IMR-90 (cell line): ENCODE measurements around the gene EBI3. TPM values are rescaled to one million over a fixed set of nuclear protein-coding genes. Genes with fewer than 3 reads are reported as not detected.

Experiments
- ATAC-seq: fragments of 200-7000 bp; cut with Tn5 transposase; 2 replicates; pipeline ENCODE4 v1.9.1; 2020; ENCODE audit warnings: low read depth, mild to moderate bottlenecking, moderate library complexity
- BruUV-seq: library from RNA; stranded (reverse); fragments of 400-500 nt; replicated peaks from 2 replicates; lab custom pipeline; 2021; lab: Mats Ljungman, UMichigan
- CTCF ChIA-PET: fragments of 300-600 bp; formaldehyde crosslinking; extraction: SDS; loops from one replicate; lab custom pipeline; 2021; ENCODE audit warnings: antibody characterized with exemption; lab: Yijun Ruan, JAX
- POLR2A ChIA-PET: fragments of 300-600 bp; sonication (Branson Sonifier 250); formaldehyde crosslinking; loops from one replicate; lab custom pipeline; 2022; ENCODE audit warnings: antibody characterized with exemption; ENCODE audit not compliant: unreplicated experiment; lab: Charles Lee
- DNase-seq: peaks from one replicate; pipeline ENCODE4 v3.0.0; 2013
- H2AFZ ChIP-seq: replicated peaks from 2 replicates; pipeline ENCODE3; 2013; ENCODE audit warnings: low read length, mild to moderate bottlenecking; ENCODE audit not compliant: poor library complexity
- H2AK5ac ChIP-seq: 2 replicates; pipeline ENCODE4 v1.6.1; 2013; ENCODE audit warnings: low read depth, low read length, inconsistent platforms
- H2AK9ac ChIP-seq: replicated peaks from 2 replicates; pipeline ENCODE3; 2013; ENCODE audit warnings: mild to moderate bottlenecking, low read depth, low read length, moderate library complexity; ENCODE audit not compliant: poor library complexity
- H2BK120ac ChIP-seq: 2 replicates; pipeline ENCODE4 v1.6.1; 2013; ENCODE audit warnings: low read depth, low read length, inconsistent platforms
- H2BK15ac ChIP-seq: 3 replicates; pipeline ENCODE4 v1.6.1; 2013; ENCODE audit warnings: low read depth, low read length, inconsistent platforms
- H2BK20ac ChIP-seq: 2 replicates; pipeline ENCODE4 v1.6.1; 2013; ENCODE audit warnings: low read depth, mild to moderate bottlenecking, inconsistent platforms, low read length, moderate library complexity
- H2BK5ac ChIP-seq: 2 replicates; pipeline ENCODE4 v1.6.1; 2013; ENCODE audit warnings: mild to moderate bottlenecking, low read depth, low read length, inconsistent platforms; ENCODE audit not compliant: poor library complexity, severe bottlenecking
- H3K14ac ChIP-seq: replicated peaks from 2 replicates; pipeline ENCODE4 v1.6.1; 2013; ENCODE audit warnings: low read depth, low read length, inconsistent platforms
- H3K18ac ChIP-seq: 2 replicates; pipeline ENCODE4 v1.6.1; 2013; ENCODE audit warnings: low read depth, low read length, control low read depth
- H3K23ac ChIP-seq: 2 replicates; pipeline ENCODE4 v1.6.1; 2013; ENCODE audit warnings: low read depth, low read length, inconsistent platforms
- H3K27ac ChIP-seq: 2 replicates; pipeline ENCODE4 v1.5.1; 2013; ENCODE audit warnings: mild to moderate bottlenecking, control low read depth, low read length; ENCODE audit not compliant: insufficient read depth
- H3K27me3 ChIP-seq: 2 replicates; pipeline ENCODE4 v1.6.1; 2013; ENCODE audit warnings: low read length; ENCODE audit not compliant: control insufficient read depth, insufficient read depth
- H3K36me3 ChIP-seq: 2 replicates; pipeline ENCODE4 v1.6.1; 2013; ENCODE audit warnings: low read length, mixed read lengths; ENCODE audit not compliant: control insufficient read depth, insufficient read depth
- H3K4ac ChIP-seq: 2 replicates; pipeline ENCODE4 v1.6.1; 2013; ENCODE audit warnings: low read depth, low read length, inconsistent platforms
- H3K4me1 ChIP-seq: 2 replicates; pipeline ENCODE4 v1.6.1; 2013; ENCODE audit warnings: low read length, mixed read lengths; ENCODE audit not compliant: control insufficient read depth, insufficient read depth
- H3K4me2 ChIP-seq: 2 replicates; pipeline ENCODE4 v1.6.1; 2013; ENCODE audit warnings: low read depth, mild to moderate bottlenecking, control low read depth, low read length, moderate library complexity
- H3K4me3 ChIP-seq: 2 replicates; pipeline ENCODE4 v1.5.1; 2013; ENCODE audit warnings: low read depth, mild to moderate bottlenecking, control low read depth, low read length, moderate library complexity; ENCODE audit not compliant: insufficient read depth
- H3K56ac ChIP-seq: 2 replicates; pipeline ENCODE4 v1.6.1; 2013; ENCODE audit warnings: low read length, inconsistent platforms; ENCODE audit not compliant: insufficient read depth; ENCODE audit errors: extremely low read depth
- H3K79me1 ChIP-seq, 2 experiments: 2 replicates each; pipeline ENCODE4 v1.6.1; 2013; ENCODE audit warnings: low read length in 2 of 2, inconsistent platforms in 1 of 2, low read depth in 1 of 2
- H3K9ac ChIP-seq: 2 replicates; pipeline ENCODE4 v1.6.1; 2013; ENCODE audit warnings: low read depth, low read length, control low read depth
- H3K9me1 ChIP-seq: 2 replicates; pipeline ENCODE4 v1.6.1; 2013; ENCODE audit warnings: low read length, inconsistent platforms; ENCODE audit not compliant: insufficient read depth
- H3K9me3 ChIP-seq: 2 replicates; pipeline ENCODE4 v1.6.1; 2013; ENCODE audit warnings: low read length; ENCODE audit not compliant: control insufficient read depth, insufficient read depth
- H4K20me1 ChIP-seq: 2 replicates; pipeline ENCODE4 v1.6.1; 2013; ENCODE audit warnings: low read length, inconsistent platforms; ENCODE audit not compliant: insufficient read depth
- H4K5ac ChIP-seq: 2 replicates; pipeline ENCODE4 v1.6.1; 2013; ENCODE audit warnings: mild to moderate bottlenecking, low read depth, low read length, control low read depth
- H4K8ac ChIP-seq, 2 experiments: 2 replicates each; pipeline ENCODE4 v1.6.1; 2013; ENCODE audit warnings: low read depth in 2 of 2, low read length in 2 of 2, control low read depth in 1 of 2, inconsistent platforms in 1 of 2
- H4K91ac ChIP-seq: 2 replicates; pipeline ENCODE4 v1.6.1; 2013; ENCODE audit warnings: low read depth, low read length, inconsistent platforms; ENCODE audit not compliant: insufficient read depth
- CHD1 ChIP-seq: IDR thresholded peaks from 2 replicates; pipeline ENCODE4 v1.6.1; 2012; ENCODE audit warnings: low read depth, low read length, improper control_type of control experiment
- CTCF ChIP-seq: conservative IDR thresholded peaks from 2 replicates; pipeline ENCODE4 v1.5.1; 2012; ENCODE audit warnings: mild to moderate bottlenecking, low read depth, low read length, improper control_type of control experiment
- NFE2L2 ChIP-seq: fragments of 150-350 bp; IDR thresholded peaks from 2 replicates; pipeline ENCODE4 v1.6.1; 2016; ENCODE audit warnings: low read depth, mild to moderate bottlenecking, low read length
- RAD21 ChIP-seq: IDR thresholded peaks from 2 replicates; pipeline ENCODE4 v1.6.1; 2012; ENCODE audit warnings: low read length, improper control_type of control experiment
- SMC3 ChIP-seq: fragments of 150-350 bp; IDR thresholded peaks from 2 replicates; pipeline ENCODE4 v1.6.1; 2016; ENCODE audit warnings: low read depth, mild to moderate bottlenecking, antibody characterized with exemption, low read length, moderate library complexity
- WGBS, 2 experiments: methylation state at CpG; one replicate each; pipeline versions ENCODE4 v1.1.5 to v1.1.7; 2013; ENCODE audit warnings: missing lambda C conversion rate in 2 of 2; ENCODE audit not compliant: insufficient read length in 1 of 2; ENCODE audit errors: extremely low coverage in 2 of 2; 5-methylcytosine and 5-hydroxymethylcytosine counted together
- dilution Hi-C: fragments of 300-500 bp; cut with HindIII; formaldehyde crosslinking; loops from one replicate; pipeline ENCODE4 v1.14.3; 2018; ENCODE audit warnings: low sequenced_read_pairs; ENCODE audit not compliant: unreplicated experiment
- in situ Hi-C: fragments of 300-500 bp; cut with MboI; formaldehyde crosslinking; loops from 3 replicates; pipeline ENCODE4 v1.14.3; 2019; ENCODE audit warnings: low sequenced_read_pairs, inconsistent platforms, mixed read lengths
- intact Hi-C: fragments of 100-400 bp; cut with micrococcal nuclease; formaldehyde crosslinking; loops from 2 replicates; pipeline ENCODE4 v1.10.0; 2022
- polyA plus RNA-seq, 3 experiments: library from polyadenylated mRNA; depleted of rRNA; stranded (reverse); fragments of >200 nt; gene quantifications; 2 replicates each; pipeline ENCODE4 v1.2.3, GENCODE V29; 2012; ENCODE audit warnings: low replicate concordance in 1 of 3
- total RNA-seq: library from RNA; depleted of rRNA; stranded (reverse); fragments of >200 nt; gene quantifications from 2 replicates; pipeline ENCODE4 v1.2.3, GENCODE V29; 2012

The EBI3 gene
- total and polyA plus RNA-seq, 2 of the 4 experiments (the other 2 are of a cell fraction): 0.36 to 2.7 TPM

DNA sequence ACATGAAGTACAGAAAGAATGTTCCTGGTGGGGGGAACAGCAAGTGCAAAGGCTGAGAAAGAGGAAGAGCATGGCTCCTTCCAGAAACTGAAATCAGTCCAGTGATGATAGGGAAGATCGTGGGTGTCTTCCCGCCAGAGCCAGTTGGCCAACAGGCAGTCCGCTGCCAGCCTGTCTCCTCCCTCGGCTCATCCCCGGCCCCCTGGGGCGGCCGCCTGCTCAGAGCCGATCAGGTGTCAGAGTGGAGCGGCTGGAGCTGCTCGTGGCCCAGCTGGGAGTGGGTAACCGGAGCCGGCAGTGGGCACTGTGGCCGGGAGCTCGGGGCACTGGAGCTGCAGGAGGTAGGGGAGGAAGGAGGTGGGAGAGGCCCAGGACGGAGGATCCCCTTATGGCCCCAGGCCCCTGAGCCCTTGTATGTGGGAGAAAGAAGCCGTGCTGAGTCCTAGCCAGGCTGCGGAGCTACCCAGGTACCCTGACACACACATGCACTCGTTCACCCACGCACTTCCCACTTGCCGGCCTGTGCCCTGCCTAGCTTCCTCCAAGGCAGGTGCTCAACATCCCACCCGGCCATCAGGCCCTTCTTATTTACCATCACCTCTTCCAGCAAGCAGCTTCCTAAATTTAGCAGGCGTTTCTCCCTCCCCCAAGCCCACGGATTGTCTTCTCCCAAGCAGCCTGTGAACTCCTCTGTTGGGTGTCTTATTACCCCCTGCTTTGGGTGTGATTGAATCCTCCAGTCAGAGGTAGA is 45.2 kb upstream of the EBI3 start:
- no peak overlapping the region for H4K8ac ChIP-seq
- no peak overlapping the region for H2AFZ ChIP-seq
- dilution Hi-C loops: no loop called here
- no peak overlapping the region for H3K23ac ChIP-seq
- no peak overlapping the region for H3K14ac ChIP-seq
- ChIA-PET CTCF (no interaction called here), POLR2A (no interaction called here)
- H4K91ac ChIP-seq: no peak overlapping the region
- peaks cover 8% of the 10 kb centered on the region for H3K36me3 ChIP-seq
- BruUV-seq: no TSS peak
- no CpG with 5 or more reads among the region's 23 CpGs for WGBS, 2 experiments
- peaks cover 11 to 28% of the 10 kb centered on the region in 2 experiments for H3K79me1 ChIP-seq
- H3K56ac ChIP-seq: no peak overlapping the region
- no peak overlapping the region for H2AK5ac ChIP-seq
- H3K18ac ChIP-seq: no peak overlapping the region
- peaks cover 4% of the 10 kb centered on the region; the same call in 1 of the 2 replicates for H3K9me1 ChIP-seq
- no peak overlapping the region for H3K4me3 ChIP-seq
- H4K5ac ChIP-seq: no peak overlapping the region
- in situ Hi-C loops: no loop called here
- H2BK5ac ChIP-seq: no peak overlapping the region
- no peaks in the 10 kb centered on the region; the same call in 1 of the 2 replicates for H3K27me3 ChIP-seq
- H3K4ac ChIP-seq: no peak overlapping the region
- H3K9me3 ChIP-seq: no peaks in the 10 kb centered on the region
- no peak overlapping the region for H3K4me2 ChIP-seq
- H4K20me1 ChIP-seq: no peaks in the 10 kb centered on the region
- H3K27ac ChIP-seq: no peak overlapping the region
- no peak overlapping the region for H2AK9ac ChIP-seq
- DNase-seq (no peak), ATAC-seq (no peak)
- H3K9ac ChIP-seq: no peak overlapping the region
- H2BK20ac ChIP-seq: no peak overlapping the region
- H2BK15ac ChIP-seq: no peak overlapping the region
- no peak overlapping the region for H2BK120ac ChIP-seq
- intact Hi-C loops: no loop called here
- TF ChIP-seq RAD21 (no peak), CHD1 (no peak), CTCF (no peak), SMC3 (no peak), NFE2L2 (no peak)
- 0 out of 2 replicates have a peak, but pooled peaks cover 1% of the 10 kb centered on the region for H3K4me1 ChIP-seq
